ENCODE results near the gene TCF7L1. TPM values are rescaled to one million over a fixed set of nuclear protein-coding genes. Genes with fewer than 3 reads are reported as not detected.

TCF7L1 gene, protein sequence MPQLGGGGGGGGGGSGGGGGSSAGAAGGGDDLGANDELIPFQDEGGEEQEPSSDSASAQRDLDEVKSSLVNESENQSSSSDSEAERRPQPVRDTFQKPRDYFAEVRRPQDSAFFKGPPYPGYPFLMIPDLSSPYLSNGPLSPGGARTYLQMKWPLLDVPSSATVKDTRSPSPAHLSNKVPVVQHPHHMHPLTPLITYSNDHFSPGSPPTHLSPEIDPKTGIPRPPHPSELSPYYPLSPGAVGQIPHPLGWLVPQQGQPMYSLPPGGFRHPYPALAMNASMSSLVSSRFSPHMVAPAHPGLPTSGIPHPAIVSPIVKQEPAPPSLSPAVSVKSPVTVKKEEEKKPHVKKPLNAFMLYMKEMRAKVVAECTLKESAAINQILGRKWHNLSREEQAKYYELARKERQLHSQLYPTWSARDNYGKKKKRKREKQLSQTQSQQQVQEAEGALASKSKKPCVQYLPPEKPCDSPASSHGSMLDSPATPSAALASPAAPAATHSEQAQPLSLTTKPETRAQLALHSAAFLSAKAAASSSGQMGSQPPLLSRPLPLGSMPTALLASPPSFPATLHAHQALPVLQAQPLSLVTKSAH
- total RNA-seq: 10 to 100 TPM; 71.9 to 73.3 TPM
- polyA plus RNA-seq (2013, experiment 1 of 2): 56.9 TPM
- 50.0 TPM for polyA plus RNA-seq (2013, experiment 2 of 2)
- long read RNA-seq, experiment 1, transcript TCF7L1-201 (12 exons, 2,968 nt): major isoform, 16 of 53 reads
- long read RNA-seq, experiment 1, partial matches to known transcripts: 30 of 53 reads
- long read RNA-seq, experiment 1, other reads (novel, unspliced or antisense): 7 of 53 reads
- long read RNA-seq, experiment 2, transcript TCF7L1-201 (12 exons, 2,968 nt): major isoform, 159 of 205 reads
- long read RNA-seq, experiment 2, partial matches to known transcripts: 12 of 205 reads
- long read RNA-seq, experiment 2, other reads (novel, unspliced or antisense): 34 of 205 reads
- long read RNA-seq, experiment 3, partial matches to known transcripts: 7 of 14 reads
- long read RNA-seq, experiment 3, other reads (novel, unspliced or antisense): 7 of 14 reads
- long read RNA-seq, experiment 4, partial matches to known transcripts: 0 of 2 reads
- long read RNA-seq, experiment 4, other reads (novel, unspliced or antisense): 2 of 2 reads

DNA sequence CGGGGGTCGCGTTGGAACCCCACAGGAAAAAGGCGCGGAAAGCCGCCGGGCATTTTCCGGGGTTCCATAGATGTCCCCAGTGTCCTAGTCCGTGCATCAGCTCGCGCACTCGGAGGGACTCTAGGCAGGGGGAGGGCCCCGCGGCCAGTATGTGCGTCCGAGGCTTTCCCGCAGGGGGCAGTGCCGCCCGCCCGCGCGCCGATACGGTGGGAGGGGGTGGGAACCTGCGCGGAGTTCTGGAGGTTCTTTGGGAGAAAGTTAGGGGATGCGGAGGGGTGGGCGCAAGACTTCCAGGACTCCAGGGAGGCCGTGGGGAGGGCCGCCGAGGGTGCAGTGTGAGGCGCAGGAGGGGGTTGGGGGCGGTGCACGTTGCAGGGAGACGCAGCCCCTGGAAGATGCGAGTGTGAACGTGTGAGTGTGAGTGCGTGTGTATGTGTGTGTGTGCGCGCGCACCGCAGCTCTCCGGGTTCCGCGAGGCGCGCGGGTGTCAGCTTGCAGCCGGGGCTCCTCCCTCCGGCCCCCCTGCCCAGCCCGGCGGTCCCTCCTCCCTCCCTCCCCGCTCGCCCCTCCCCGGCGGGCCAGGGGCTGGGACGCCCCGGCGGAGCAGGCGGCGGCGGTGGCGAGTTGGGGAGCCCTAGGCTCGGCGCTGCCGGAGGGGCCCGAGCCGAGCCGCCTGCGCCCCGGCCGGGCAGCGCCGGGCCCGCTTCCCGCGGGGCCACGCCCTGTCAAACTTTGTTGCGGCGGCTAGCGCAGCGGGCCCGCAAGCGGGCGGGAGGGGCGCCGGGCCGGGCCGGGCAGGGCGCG lies at the start of gene TCF7L1:
TCF7L1 (plus strand) TSS at position 559 of the 804 bp plus-strand sequence. CDS start 293 bp downstream, outside the sequence.
- Histone ChIP-seq H3K9ac (ENCODE audit: extremely low read depth, low read length, poor library complexity, severe bottlenecking) (peak within 1 kb of the TSS; percentile 80), H3K36me3 (ENCODE audit: control insufficient read depth, insufficient read depth, low read length) (peaks cover 18% of the 10 kb centered on the region), H3K9me3 (ENCODE audit: control insufficient read depth, low read length) (no peaks in the 10 kb centered on the region), H3K4me3 (ENCODE audit: low read length) (peak within 1 kb of the TSS; percentile 97), H3K4me1 (ENCODE audit: control insufficient read depth, insufficient read depth, low read length) (peaks cover 12% of the 10 kb centered on the region), H3K27me3 (ENCODE audit: control insufficient read depth, insufficient read depth, low read length, poor library complexity, severe bottlenecking) (no peaks in the 10 kb centered on the region), H3K27ac (ENCODE audit: low read depth, low read length) (peak within 1 kb of the TSS; percentile 62)
- H3K9me3 Mint-ChIP-seq: no peaks in the 10 kb centered on the region
- peak; percentile 97 for DNase-seq
- 0 to 1% methylated on average over 4 to 86 of the region's 91 CpGs for WGBS, 2 experiments (ENCODE audit: insufficient coverage in 1 of 2, insufficient read length in 1 of 2)
- H3K36me3 Mint-ChIP-seq (ENCODE audit: low read depth): peaks cover 12% of the 10 kb centered on the region
- peak within 1 kb of the TSS; percentile 94 for H3K27ac Mint-ChIP-seq
- peaks cover 30% of the 10 kb centered on the region for H3K4me1 Mint-ChIP-seq
- TF ChIP-seq, protein P1, sequence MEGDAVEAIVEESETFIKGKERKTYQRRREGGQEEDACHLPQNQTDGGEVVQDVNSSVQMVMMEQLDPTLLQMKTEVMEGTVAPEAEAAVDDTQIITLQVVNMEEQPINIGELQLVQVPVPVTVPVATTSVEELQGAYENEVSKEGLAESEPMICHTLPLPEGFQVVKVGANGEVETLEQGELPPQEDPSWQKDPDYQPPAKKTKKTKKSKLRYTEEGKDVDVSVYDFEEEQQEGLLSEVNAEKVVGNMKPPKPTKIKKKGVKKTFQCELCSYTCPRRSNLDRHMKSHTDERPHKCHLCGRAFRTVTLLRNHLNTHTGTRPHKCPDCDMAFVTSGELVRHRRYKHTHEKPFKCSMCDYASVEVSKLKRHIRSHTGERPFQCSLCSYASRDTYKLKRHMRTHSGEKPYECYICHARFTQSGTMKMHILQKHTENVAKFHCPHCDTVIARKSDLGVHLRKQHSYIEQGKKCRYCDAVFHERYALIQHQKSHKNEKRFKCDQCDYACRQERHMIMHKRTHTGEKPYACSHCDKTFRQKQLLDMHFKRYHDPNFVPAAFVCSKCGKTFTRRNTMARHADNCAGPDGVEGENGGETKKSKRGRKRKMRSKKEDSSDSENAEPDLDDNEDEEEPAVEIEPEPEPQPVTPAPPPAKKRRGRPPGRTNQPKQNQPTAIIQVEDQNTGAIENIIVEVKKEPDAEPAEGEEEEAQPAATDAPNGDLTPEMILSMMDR (conservative IDR thresholded peaks at IDR 0.05): peak; percentile 95
- peak within 1 kb of the TSS; percentile 84 for H3K4me3 Mint-ChIP-seq
- peaks cover 3% of the 10 kb centered on the region for H3K27me3 Mint-ChIP-seq (ENCODE audit: insufficient read depth)

DNA sequence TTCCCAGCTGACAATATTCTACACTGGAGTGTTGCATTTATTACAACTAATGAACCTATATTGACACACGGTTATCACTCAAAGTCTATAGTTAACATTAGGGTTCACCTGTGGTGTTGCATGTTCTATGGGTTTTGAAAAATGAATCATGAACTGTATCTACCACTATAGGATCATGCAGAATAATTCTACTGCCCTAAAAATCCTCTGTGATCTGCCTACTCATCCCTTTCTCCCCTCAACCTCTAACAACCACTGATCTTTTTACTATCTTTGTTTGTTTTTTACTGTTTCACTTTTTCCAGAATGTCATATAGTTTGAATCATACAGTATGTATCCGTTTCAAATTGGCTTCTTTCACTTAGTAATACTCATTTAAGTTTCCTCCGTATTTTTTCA lies 47.6 kb upstream of the TCF7L1 start:
- H3K27ac ChIP-seq (ENCODE audit: low read depth, low read length): no peak overlapping the region
- no peak overlapping the region for H3K9ac ChIP-seq (ENCODE audit: extremely low read depth, low read length, poor library complexity, severe bottlenecking)
- TF ChIP-seq, protein P1 (conservative IDR thresholded peaks at IDR 0.05): no peak
- H3K36me3 ChIP-seq (ENCODE audit: control insufficient read depth, insufficient read depth, low read length): no peaks in the 10 kb centered on the region
- 82 to 89% methylated on average over 2 to 3 of the region's 3 CpGs for WGBS, 2 experiments (ENCODE audit: insufficient coverage in 1 of 2, insufficient read length in 1 of 2)
- peaks cover 11% of the 10 kb centered on the region for H3K27me3 Mint-ChIP-seq (ENCODE audit: insufficient read depth)
- H3K9me3 Mint-ChIP-seq: peaks cover 20% of the 10 kb centered on the region
- no peaks in the 10 kb centered on the region for H3K4me1 ChIP-seq (ENCODE audit: control insufficient read depth, insufficient read depth, low read length)
- H3K4me3 ChIP-seq (ENCODE audit: low read length): no peak overlapping the region
- H3K9me3 ChIP-seq (ENCODE audit: control insufficient read depth, low read length): peaks cover 15% of the 10 kb centered on the region
- H3K36me3 Mint-ChIP-seq (ENCODE audit: low read depth): no peaks in the 10 kb centered on the region
- DNase-seq: no peak
- no peak overlapping the region for H3K27ac Mint-ChIP-seq
- H3K4me3 Mint-ChIP-seq: no peak overlapping the region
- peaks cover 11% of the 10 kb centered on the region for H3K27me3 ChIP-seq (ENCODE audit: control insufficient read depth, insufficient read depth, low read length, poor library complexity, severe bottlenecking)
- H3K4me1 Mint-ChIP-seq: peaks cover 5% of the 10 kb centered on the region

Measured in endodermal cell (in vitro differentiated cells).